ENCODE data around the gene LDLRAD3. TPM values are rescaled to one million over a fixed set of nuclear protein-coding genes. Genes with fewer than 3 reads are reported as not detected.
A peak's percentile ranks its signal among the peaks of the same experiment; 100 is the strongest.

Gene LDLRAD3
- polyA plus RNA-seq, 1 donor: 11.1 TPM

- peaks cover 2% of the 10 kb centered on the region for H3K9me3 ChIP-seq (ENCODE audit: control insufficient read depth, low read depth, low read length)
- 93% methylated on average over 3 of the region's 5 CpGs for WGBS (ENCODE audit: insufficient coverage, low lambda C conversion rate)
- no peak overlapping the region for H3K4me3 ChIP-seq (ENCODE audit: low read length)
- DNase-seq: no peak
- H3K27me3 ChIP-seq (ENCODE audit: control insufficient read depth, insufficient read depth, low read length): no peaks in the 10 kb centered on the region
- H3K36me3 ChIP-seq (ENCODE audit: control insufficient read depth, insufficient read depth, low read length): no peaks in the 10 kb centered on the region
- peaks cover 13% of the 10 kb centered on the region for H3K4me1 ChIP-seq (ENCODE audit: control insufficient read depth, insufficient read depth, low read length)
- no peak overlapping the region for H3K27ac ChIP-seq (ENCODE audit: low read length)
Measured at GRCh38 chr11:36146437-36146836, 202.6 kb downstream of the LDLRAD3 start.

DNA sequence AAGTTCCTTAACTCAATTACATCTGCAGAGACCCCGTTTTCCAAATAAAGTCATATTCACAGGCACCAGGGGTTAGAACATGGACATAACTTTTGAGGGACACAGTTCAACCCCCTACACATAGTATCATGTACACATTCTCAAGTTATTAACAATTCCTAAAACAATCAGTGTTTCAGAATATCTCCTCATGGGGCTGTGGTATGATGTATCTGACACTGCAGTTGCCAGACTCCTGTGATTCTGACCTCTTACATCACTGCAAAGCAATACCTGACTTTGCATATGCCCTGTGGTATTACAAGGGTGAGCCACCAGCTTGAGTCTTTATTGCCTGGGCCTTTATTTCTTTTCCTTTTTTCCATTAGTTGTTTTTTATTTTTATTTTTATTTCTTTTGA, 203.6 kb downstream of the LDLRAD3 start:
- H3K27me3 ChIP-seq (ENCODE audit: control insufficient read depth, insufficient read depth, low read length): no peaks in the 10 kb centered on the region
- peaks cover 13% of the 10 kb centered on the region for H3K4me1 ChIP-seq (ENCODE audit: control insufficient read depth, insufficient read depth, low read length)
- peaks cover 2% of the 10 kb centered on the region for H3K9me3 ChIP-seq (ENCODE audit: control insufficient read depth, low read depth, low read length)
- no peaks in the 10 kb centered on the region for H3K36me3 ChIP-seq (ENCODE audit: control insufficient read depth, insufficient read depth, low read length)
- DNase-seq: no peak
- no peak overlapping the region for H3K4me3 ChIP-seq (ENCODE audit: low read length)
- H3K27ac ChIP-seq (ENCODE audit: low read length): no peak overlapping the region
- no CpG with 5 or more reads among the region's 1 CpG for WGBS (ENCODE audit: insufficient coverage, low lambda C conversion rate)

DNA sequence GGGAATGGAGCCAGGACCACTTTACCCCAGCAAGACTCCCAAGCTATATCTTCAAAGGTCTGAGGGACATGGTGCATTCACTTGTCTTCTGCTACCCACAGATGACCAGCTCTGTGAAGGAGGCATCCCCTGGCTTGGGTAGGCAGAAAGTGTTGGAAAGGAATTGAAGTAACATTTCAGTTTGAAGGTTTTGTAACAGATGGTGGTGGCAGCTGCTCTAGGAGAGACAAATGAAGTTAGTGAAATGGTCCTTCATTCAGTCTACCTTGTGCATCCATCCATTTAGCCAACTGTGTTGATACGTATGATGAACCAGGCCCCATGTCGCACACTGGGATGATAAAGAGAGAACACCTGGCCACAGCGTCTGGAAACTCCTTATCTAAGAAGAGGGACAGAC, 204.8 kb downstream of the LDLRAD3 start:
- WGBS (ENCODE audit: insufficient coverage, low lambda C conversion rate): no CpG with 5 or more reads among the region's 3 CpGs
- Histone ChIP-seq H3K27ac (ENCODE audit: low read length) (no peak overlapping the region), H3K27me3 (ENCODE audit: control insufficient read depth, insufficient read depth, low read length) (no peaks in the 10 kb centered on the region)

DNA sequence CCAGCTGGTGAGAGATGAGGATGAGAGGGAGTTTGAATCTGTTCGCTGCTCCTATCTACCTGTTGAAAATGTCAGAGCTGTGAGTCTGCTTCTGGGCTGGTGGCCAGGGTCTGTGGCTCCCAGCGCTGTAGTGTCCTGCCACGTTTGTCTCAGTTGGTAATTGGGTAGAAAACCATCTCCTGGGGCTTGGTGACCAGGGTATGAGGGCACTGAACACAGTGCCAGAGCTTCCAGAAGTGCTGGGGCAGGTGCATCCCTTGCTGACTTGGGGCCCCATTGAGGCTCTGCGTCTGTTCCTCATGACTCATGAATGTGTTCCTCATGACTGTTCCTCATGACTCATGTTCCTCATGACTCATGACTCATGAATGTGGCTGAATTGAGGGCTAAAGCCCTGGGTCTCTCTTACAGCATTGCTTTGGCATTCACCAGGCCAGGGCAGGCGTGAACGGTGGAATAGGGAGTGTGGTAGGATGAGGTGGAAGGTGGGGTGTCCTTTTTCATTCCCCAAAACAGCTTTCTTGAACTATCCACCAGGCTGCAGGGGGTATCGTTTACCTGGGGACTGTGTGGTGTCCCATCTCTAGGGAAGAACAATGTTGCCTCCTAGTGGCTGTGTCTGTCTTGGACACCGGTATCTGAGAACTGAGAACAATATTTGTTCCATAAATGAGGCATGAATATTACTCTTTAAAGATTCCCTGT, 205.8 kb downstream of the LDLRAD3 start:
- DNase-seq: peak; percentile 90 to 94
- H3K9me3 ChIP-seq (ENCODE audit: control insufficient read depth, low read depth, low read length): no peaks in the 10 kb centered on the region
- H3K4me3 ChIP-seq (ENCODE audit: low read length): no peak overlapping the region
- no CpG with 5 or more reads among the region's 8 CpGs for WGBS (ENCODE audit: insufficient coverage, low lambda C conversion rate)
- H3K27me3 ChIP-seq (ENCODE audit: control insufficient read depth, insufficient read depth, low read length): no peaks in the 10 kb centered on the region
- H3K4me1 ChIP-seq (ENCODE audit: control insufficient read depth, insufficient read depth, low read length): peaks cover 13% of the 10 kb centered on the region
- H3K36me3 ChIP-seq (ENCODE audit: control insufficient read depth, insufficient read depth, low read length): no peaks in the 10 kb centered on the region
- H3K27ac ChIP-seq (ENCODE audit: low read length): peak overlapping the region; percentile 79

More for the DNA sequence above, 204.8 kb downstream of the LDLRAD3 start:
- DNase-seq: no peak
- Histone ChIP-seq H3K4me1 (ENCODE audit: control insufficient read depth, insufficient read depth, low read length) (peaks cover 13% of the 10 kb centered on the region), H3K4me3 (ENCODE audit: low read length) (no peak overlapping the region), H3K36me3 (ENCODE audit: control insufficient read depth, insufficient read depth, low read length) (no peaks in the 10 kb centered on the region), H3K9me3 (ENCODE audit: control insufficient read depth, low read depth, low read length) (peaks cover 2% of the 10 kb centered on the region)

- Histone ChIP-seq H3K4me1 (ENCODE audit: control insufficient read depth, insufficient read depth, low read length) (peaks cover 13% of the 10 kb centered on the region), H3K27me3 (ENCODE audit: control insufficient read depth, insufficient read depth, low read length) (no peaks in the 10 kb centered on the region), H3K4me3 (ENCODE audit: low read length) (no peak overlapping the region), H3K27ac (ENCODE audit: low read length) (no peak overlapping the region), H3K9me3 (ENCODE audit: control insufficient read depth, low read depth, low read length) (no peaks in the 10 kb centered on the region), H3K36me3 (ENCODE audit: control insufficient read depth, insufficient read depth, low read length) (no peaks in the 10 kb centered on the region)
- no peak for DNase-seq
- WGBS (ENCODE audit: insufficient coverage, low lambda C conversion rate): 100% methylated on average over 2 of the region's 4 CpGs
Measured at GRCh38 chr11:36150986-36151385, 207.1 kb downstream of the LDLRAD3 start.

- DNase-seq: no peak
Measured at GRCh38 chr11:36151933-36152580, 208.2 kb downstream of the LDLRAD3 start.

GRCh38 chr11:36153551-36153950, 209.7 kb downstream of the LDLRAD3 start:
- Histone ChIP-seq H3K9me3 (ENCODE audit: control insufficient read depth, low read depth, low read length) (no peaks in the 10 kb centered on the region), H3K27ac (ENCODE audit: low read length) (no peak overlapping the region), H3K4me1 (ENCODE audit: control insufficient read depth, insufficient read depth, low read length) (peaks cover 13% of the 10 kb centered on the region), H3K4me3 (ENCODE audit: low read length) (no peak overlapping the region), H3K27me3 (ENCODE audit: control insufficient read depth, insufficient read depth, low read length) (no peaks in the 10 kb centered on the region), H3K36me3 (ENCODE audit: control insufficient read depth, insufficient read depth, low read length) (no peaks in the 10 kb centered on the region)
- WGBS (ENCODE audit: insufficient coverage, low lambda C conversion rate): no CpG with 5 or more reads among the region's 2 CpGs
- DNase-seq: no peak

More at GRCh38 chr11:36151933-36152580, 208.2 kb downstream of the LDLRAD3 start:
- Histone ChIP-seq H3K4me3 (ENCODE audit: low read length) (no peak overlapping the region), H3K27me3 (ENCODE audit: control insufficient read depth, insufficient read depth, low read length) (no peaks in the 10 kb centered on the region), H3K9me3 (ENCODE audit: control insufficient read depth, low read depth, low read length) (no peaks in the 10 kb centered on the region), H3K36me3 (ENCODE audit: control insufficient read depth, insufficient read depth, low read length) (no peaks in the 10 kb centered on the region), H3K4me1 (ENCODE audit: control insufficient read depth, insufficient read depth, low read length) (peaks cover 13% of the 10 kb centered on the region), H3K27ac (ENCODE audit: low read length) (no peak overlapping the region)
- 100% methylated on average over 1 of the region's 7 CpGs for WGBS (ENCODE audit: insufficient coverage, low lambda C conversion rate)

- no peak for DNase-seq
- no peaks in the 10 kb centered on the region for H3K27me3 ChIP-seq (ENCODE audit: control insufficient read depth, insufficient read depth, low read length)
- WGBS (ENCODE audit: insufficient coverage, low lambda C conversion rate): 70% methylated on average over 3 of the region's 8 CpGs
Measured at GRCh38 chr11:36155124-36155561, 211.3 kb downstream of the LDLRAD3 start.

GRCh38 chr11:36155770-36156160, 211.9 kb downstream of the LDLRAD3 start:
- Histone ChIP-seq H3K4me1 (ENCODE audit: control insufficient read depth, insufficient read depth, low read length) (no peaks in the 10 kb centered on the region), H3K27ac (ENCODE audit: low read length) (peak overlapping the region; percentile 8), H3K4me3 (ENCODE audit: low read length) (no peak overlapping the region), H3K36me3 (ENCODE audit: control insufficient read depth, insufficient read depth, low read length) (no peaks in the 10 kb centered on the region), H3K9me3 (ENCODE audit: control insufficient read depth, low read depth, low read length) (no peaks in the 10 kb centered on the region), H3K27me3 (ENCODE audit: control insufficient read depth, insufficient read depth, low read length) (no peaks in the 10 kb centered on the region)
- DNase-seq: no peak
- 100% methylated on average over 2 of the region's 6 CpGs for WGBS (ENCODE audit: insufficient coverage, low lambda C conversion rate)

More at GRCh38 chr11:36155124-36155561, 211.3 kb downstream of the LDLRAD3 start:
- Histone ChIP-seq H3K4me1 (ENCODE audit: control insufficient read depth, insufficient read depth, low read length) (no peaks in the 10 kb centered on the region), H3K27ac (ENCODE audit: low read length) (no peak overlapping the region), H3K9me3 (ENCODE audit: control insufficient read depth, low read depth, low read length) (no peaks in the 10 kb centered on the region), H3K4me3 (ENCODE audit: low read length) (no peak overlapping the region), H3K36me3 (ENCODE audit: control insufficient read depth, insufficient read depth, low read length) (no peaks in the 10 kb centered on the region)

GRCh38 chr11:36156161-36156816, 212.4 kb downstream of the LDLRAD3 start:
- Histone ChIP-seq H3K36me3 (ENCODE audit: control insufficient read depth, insufficient read depth, low read length) (no peaks in the 10 kb centered on the region), H3K27me3 (ENCODE audit: control insufficient read depth, insufficient read depth, low read length) (no peaks in the 10 kb centered on the region), H3K4me1 (ENCODE audit: control insufficient read depth, insufficient read depth, low read length) (no peaks in the 10 kb centered on the region), H3K27ac (ENCODE audit: low read length) (no peak overlapping the region), H3K9me3 (ENCODE audit: control insufficient read depth, low read depth, low read length) (no peaks in the 10 kb centered on the region), H3K4me3 (ENCODE audit: low read length) (no peak overlapping the region)
- DNase-seq: no peak
- WGBS (ENCODE audit: insufficient coverage, low lambda C conversion rate): no CpG with 5 or more reads among the region's 4 CpGs

Measured in large intestine (tissue), 3 donors.